ENCODE measurements around the gene MT1G.

The MT1G gene

DNA sequence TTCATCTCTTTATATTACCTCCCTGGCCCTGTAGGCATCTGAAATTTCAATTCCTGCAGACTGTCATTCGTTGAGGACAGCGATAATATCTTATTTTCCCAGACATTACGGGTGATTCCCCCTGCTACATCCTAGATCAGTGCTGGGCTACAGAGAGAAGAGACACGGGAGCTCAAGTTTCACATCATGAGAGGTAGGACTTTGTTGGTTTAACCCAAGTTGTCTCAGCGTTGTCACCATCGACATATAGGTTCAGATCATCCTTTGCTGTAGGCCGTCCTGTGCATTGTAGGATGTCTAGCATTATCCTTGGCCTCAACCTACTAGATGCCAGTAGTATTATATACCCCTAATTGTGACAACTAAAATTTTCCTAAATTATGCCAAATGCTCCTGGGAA is 33.7 kb upstream of the MT1G start:
- H3K27me3 ChIP-seq (replicated peaks; ENCODE audit: insufficient read depth, low read length): no peaks in the 10 kb centered on the region
- TF ChIP-seq EZH2 (optimal IDR thresholded peaks at IDR 0.05; ENCODE audit: low read depth, low read length): no peak
- no peak for TF ChIP-seq EZH2phosphoT487 (IDR thresholded peaks at IDR 0.05; ENCODE audit: low read length)
- TF ChIP-seq, protein P1, sequence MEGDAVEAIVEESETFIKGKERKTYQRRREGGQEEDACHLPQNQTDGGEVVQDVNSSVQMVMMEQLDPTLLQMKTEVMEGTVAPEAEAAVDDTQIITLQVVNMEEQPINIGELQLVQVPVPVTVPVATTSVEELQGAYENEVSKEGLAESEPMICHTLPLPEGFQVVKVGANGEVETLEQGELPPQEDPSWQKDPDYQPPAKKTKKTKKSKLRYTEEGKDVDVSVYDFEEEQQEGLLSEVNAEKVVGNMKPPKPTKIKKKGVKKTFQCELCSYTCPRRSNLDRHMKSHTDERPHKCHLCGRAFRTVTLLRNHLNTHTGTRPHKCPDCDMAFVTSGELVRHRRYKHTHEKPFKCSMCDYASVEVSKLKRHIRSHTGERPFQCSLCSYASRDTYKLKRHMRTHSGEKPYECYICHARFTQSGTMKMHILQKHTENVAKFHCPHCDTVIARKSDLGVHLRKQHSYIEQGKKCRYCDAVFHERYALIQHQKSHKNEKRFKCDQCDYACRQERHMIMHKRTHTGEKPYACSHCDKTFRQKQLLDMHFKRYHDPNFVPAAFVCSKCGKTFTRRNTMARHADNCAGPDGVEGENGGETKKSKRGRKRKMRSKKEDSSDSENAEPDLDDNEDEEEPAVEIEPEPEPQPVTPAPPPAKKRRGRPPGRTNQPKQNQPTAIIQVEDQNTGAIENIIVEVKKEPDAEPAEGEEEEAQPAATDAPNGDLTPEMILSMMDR (IDR thresholded peaks at IDR 0.05; ENCODE audit: low read length): no peak
- H3K4me3 ChIP-seq (ENCODE audit: low read length): no peak overlapping the region
- H3K9me2 ChIP-seq (replicated peaks; ENCODE audit: insufficient read depth, low read length): no peaks in the 10 kb centered on the region
- no peaks in the 10 kb centered on the region for H3K79me2 ChIP-seq (ENCODE audit: low read length)
- H4K20me1 ChIP-seq (ENCODE audit: insufficient read depth, low read length): no peaks in the 10 kb centered on the region
- no peak overlapping the region for H3K27ac ChIP-seq (ENCODE audit: low read length)
- peak overlapping the region; percentile 27; the same call in 1 of the 2 replicates for H3K4me2 ChIP-seq (ENCODE audit: low read depth, low read length)
- H3F3A ChIP-seq (ENCODE audit: insufficient read depth, low read length): no peaks in the 10 kb centered on the region
- peak overlapping the region; percentile 43 for H2AFZ ChIP-seq (ENCODE audit: low read length)
- no peaks in the 10 kb centered on the region for H3K4me1 ChIP-seq (ENCODE audit: low read length)
- no peaks in the 10 kb centered on the region for H3K9me3 ChIP-seq (replicated peaks; ENCODE audit: insufficient read depth, low read length)
- no peak for DNase-seq
- no peak overlapping the region for H3K9ac ChIP-seq (ENCODE audit: low read length)
- no peaks in the 10 kb centered on the region for H3K36me3 ChIP-seq (replicated peaks; ENCODE audit: insufficient read depth, low read length)

DNA sequence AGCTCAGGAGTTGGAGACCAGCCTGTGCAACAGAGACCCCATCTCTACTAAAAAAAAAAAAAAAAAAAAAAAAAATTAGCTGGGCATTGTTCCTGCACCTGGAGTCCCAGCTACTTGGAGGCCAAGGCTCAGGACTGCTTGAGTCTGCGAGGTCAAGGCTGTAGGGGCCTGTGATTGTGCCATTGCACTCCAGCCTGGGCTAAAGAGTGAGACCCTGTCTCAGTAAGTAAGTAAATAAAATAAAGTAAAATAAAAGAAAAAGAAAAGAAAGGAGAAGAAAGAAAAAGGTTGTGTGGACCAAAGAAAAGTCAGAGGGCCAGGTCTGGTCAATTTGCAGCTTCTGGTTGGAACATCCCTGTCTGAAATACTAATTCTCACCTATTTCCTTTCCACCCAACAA is 32.8 kb upstream of the MT1G start:
- Histone ChIP-seq H3K27me3 (replicated peaks; ENCODE audit: insufficient read depth, low read length) (no peaks in the 10 kb centered on the region), H3K4me3 (ENCODE audit: low read length) (no peak overlapping the region), H3K36me3 (replicated peaks; ENCODE audit: insufficient read depth, low read length) (no peaks in the 10 kb centered on the region), H3K4me1 (ENCODE audit: low read length) (no peaks in the 10 kb centered on the region), H3K4me2 (ENCODE audit: low read depth, low read length) (no peak overlapping the region), H3K9me3 (replicated peaks; ENCODE audit: insufficient read depth, low read length) (no peaks in the 10 kb centered on the region), H3K27ac (ENCODE audit: low read length) (no peak overlapping the region), H3F3A (ENCODE audit: insufficient read depth, low read length) (no peaks in the 10 kb centered on the region), H2AFZ (ENCODE audit: low read length) (no peak overlapping the region), H3K9ac (ENCODE audit: low read length) (no peak overlapping the region), H4K20me1 (ENCODE audit: insufficient read depth, low read length) (no peaks in the 10 kb centered on the region), H3K79me2 (ENCODE audit: low read length) (no peaks in the 10 kb centered on the region), H3K9me2 (replicated peaks; ENCODE audit: insufficient read depth, low read length) (no peaks in the 10 kb centered on the region)
- no peak for TF ChIP-seq EZH2phosphoT487 (IDR thresholded peaks at IDR 0.05; ENCODE audit: low read length)
- TF ChIP-seq, protein P1 (IDR thresholded peaks at IDR 0.05; ENCODE audit: low read length): no peak
- no peak for DNase-seq

DNA sequence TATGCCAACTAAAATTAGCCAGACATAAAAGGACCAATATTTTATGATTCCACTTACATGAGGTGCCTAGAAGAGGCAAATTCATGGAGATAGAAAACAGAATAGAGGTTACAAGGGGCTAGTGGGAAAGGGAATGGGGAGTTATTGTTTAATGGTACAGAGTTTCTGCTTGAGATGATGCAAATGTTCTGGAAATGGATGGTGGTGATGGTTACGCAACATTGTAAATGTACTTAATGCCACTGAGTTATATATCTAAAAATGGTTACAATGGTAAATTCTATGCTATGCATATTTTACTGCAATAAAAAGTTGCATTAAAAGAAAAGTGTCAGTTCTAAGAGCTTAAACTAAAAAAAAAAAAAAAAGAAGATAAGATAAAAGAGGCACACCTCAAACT is 32.3 kb upstream of the MT1G start:
- TF ChIP-seq, protein P1 (IDR thresholded peaks at IDR 0.05; ENCODE audit: low read length): no peak
- TF ChIP-seq EZH2phosphoT487 (IDR thresholded peaks at IDR 0.05; ENCODE audit: low read length) (no peak), EZH2 (optimal IDR thresholded peaks at IDR 0.05; ENCODE audit: low read depth, low read length) (no peak)
- H3K9ac ChIP-seq (ENCODE audit: low read length): no peak overlapping the region
- no peaks in the 10 kb centered on the region for H3K27me3 ChIP-seq (replicated peaks; ENCODE audit: insufficient read depth, low read length)

More for the DNA sequence above, 32.3 kb upstream of the MT1G start:
- no peaks in the 10 kb centered on the region for H3K36me3 ChIP-seq (replicated peaks; ENCODE audit: insufficient read depth, low read length)
- H3K4me1 ChIP-seq (ENCODE audit: low read length): no peaks in the 10 kb centered on the region
- no peak for DNase-seq
- no peaks in the 10 kb centered on the region for H3K79me2 ChIP-seq (ENCODE audit: low read length)
- no peak overlapping the region for H3K4me2 ChIP-seq (ENCODE audit: low read depth, low read length)
- no peaks in the 10 kb centered on the region for H3K9me3 ChIP-seq (replicated peaks; ENCODE audit: insufficient read depth, low read length)
- no peaks in the 10 kb centered on the region for H3F3A ChIP-seq (ENCODE audit: insufficient read depth, low read length)
- H2AFZ ChIP-seq (ENCODE audit: low read length): no peak overlapping the region
- no peak overlapping the region for H3K27ac ChIP-seq (ENCODE audit: low read length)
- no peak overlapping the region for H3K4me3 ChIP-seq (ENCODE audit: low read length)
- no peaks in the 10 kb centered on the region for H3K9me2 ChIP-seq (replicated peaks; ENCODE audit: insufficient read depth, low read length)
- no peaks in the 10 kb centered on the region for H4K20me1 ChIP-seq (ENCODE audit: insufficient read depth, low read length)
